ENCODE data around the gene CDC42EP2.

Gene CDC42EP2

GRCh38 chr11:65297026-65297672 is 17.5 kb upstream of the CDC42EP2 start:
- no peak for DNase-seq (ENCODE audit: low read depth)

- no peak for DNase-seq (ENCODE audit: low read depth)
These were observed 16.5 kb upstream of the CDC42EP2 start for GRCh38 chr11:65298131-65298535.

GRCh38 chr11:65298655-65299179 is 15.9 kb upstream of the CDC42EP2 start:
- no peak for DNase-seq (ENCODE audit: low read depth)

- DNase-seq (ENCODE audit: low read depth) = no peak
These were observed 13.9 kb upstream of the CDC42EP2 start for GRCh38 chr11:65300621-65301275.

- DNase-seq (ENCODE audit: low read depth) = no peak
These were observed 13.0 kb upstream of the CDC42EP2 start for GRCh38 chr11:65301491-65302329.

- DNase-seq (ENCODE audit: low read depth) = no peak
These were observed 11.1 kb upstream of the CDC42EP2 start for GRCh38 chr11:65303555-65303954.

- no peak for DNase-seq (ENCODE audit: low read depth)
These were observed 10.6 kb upstream of the CDC42EP2 start for GRCh38 chr11:65304110-65304509.

- no peak for DNase-seq (ENCODE audit: low read depth)
These were observed 10.1 kb upstream of the CDC42EP2 start for GRCh38 chr11:65304613-65305012.

- DNase-seq (ENCODE audit: low read depth) = no peak
These were observed 9.0 kb upstream of the CDC42EP2 start for GRCh38 chr11:65305501-65306268.

GRCh38 chr11:65307298-65308229 is 7.1 kb upstream of the CDC42EP2 start:
- no peak for DNase-seq (ENCODE audit: low read depth)

- DNase-seq (ENCODE audit: low read depth) = no peak
These were observed 6.3 kb upstream of the CDC42EP2 start for GRCh38 chr11:65308281-65308891.

GRCh38 chr11:65309006-65309405 is 5.7 kb upstream of the CDC42EP2 start:
- no peak for DNase-seq (ENCODE audit: low read depth)

GRCh38 chr11:65310215-65310614 is 4.5 kb upstream of the CDC42EP2 start:
- no peak for DNase-seq (ENCODE audit: low read depth)

GRCh38 chr11:65310736-65311135 is 3.9 kb upstream of the CDC42EP2 start:
- no peak for DNase-seq (ENCODE audit: low read depth)

- DNase-seq (ENCODE audit: low read depth) = no peak
These were observed 3.4 kb upstream of the CDC42EP2 start for GRCh38 chr11:65311170-65311678.

GRCh38 chr11:65315204-65315865 is 669 bp downstream of the CDC42EP2 start:
- DNase-seq (ENCODE audit: low read depth) = peak; percentile 64

- no peak for DNase-seq (ENCODE audit: low read depth)
These were observed 1.2 kb downstream of the CDC42EP2 start for GRCh38 chr11:65315866-65316226.

GRCh38 chr11:65316227-65317024 is 1.8 kb downstream of the CDC42EP2 start:
- DNase-seq (ENCODE audit: low read depth) = no peak
